HG03432 (cell line): ENCODE results near the gene VAMP1.
"Not testable (repeated sequence)": the region's sequence is repeated elsewhere in the genome, so short reads cannot be mapped to it uniquely, and the experiment has no call there.

ENCODE experiments used
- ATAC-seq: cut with Tn5 transposase; IDR thresholded peaks from one replicate; pipeline ENCODE4 v1.9.1; 2021; ENCODE audit warnings: mild to moderate bottlenecking, moderate library complexity; ENCODE audit not compliant: unreplicated experiment

VAMP1 gene

GRCh38 chr12:6469609-6470374, 685 bp downstream of the VAMP1 start:
- ATAC-seq, result no peak

- no peak for ATAC-seq
Measured at GRCh38 chr12:6469092-6469491, 1.4 kb downstream of the VAMP1 start.

GRCh38 chr12:6468283-6468575, 2.2 kb downstream of the VAMP1 start:
- ATAC-seq, result no peak

- not testable (repeated sequence) for ATAC-seq
Measured at GRCh38 chr12:6467571-6468282, 2.8 kb downstream of the VAMP1 start.

- not testable (repeated sequence) for ATAC-seq
Measured at GRCh38 chr12:6466751-6467150, 3.7 kb downstream of the VAMP1 start.

- no peak for ATAC-seq
Measured at GRCh38 chr12:6466184-6466573, 4.3 kb downstream of the VAMP1 start.

GRCh38 chr12:6465467-6466183, 4.9 kb downstream of the VAMP1 start:
- no peak for ATAC-seq

GRCh38 chr12:6464531-6464930, 5.9 kb downstream of the VAMP1 start:
- no peak for ATAC-seq

GRCh38 chr12:6463858-6464257, 6.6 kb downstream of the VAMP1 start:
- no peak for ATAC-seq

- ATAC-seq, result no peak
Measured at GRCh38 chr12:6463216-6463615, 7.3 kb downstream of the VAMP1 start.

GRCh38 chr12:6462234-6462995, 8.1 kb downstream of the VAMP1 start:
- ATAC-seq, result peak; percentile 7

- ATAC-seq, result peak; percentile 77
Measured at GRCh38 chr12:6461401-6462233, 8.9 kb downstream of the VAMP1 start.

- ATAC-seq, result no peak
Measured at GRCh38 chr12:6460751-6461371, 9.6 kb downstream of the VAMP1 start.

- no peak for ATAC-seq
Measured at GRCh38 chr12:6459004-6459337, 11.5 kb downstream of the VAMP1 start.

- ATAC-seq, result no peak
Measured at GRCh38 chr12:6458281-6459003, 12.0 kb downstream of the VAMP1 start.

- ATAC-seq, result no peak
Measured at GRCh38 chr12:6457220-6457945, 13.1 kb downstream of the VAMP1 start.

- ATAC-seq, result no peak
Measured at GRCh38 chr12:6452944-6453630, 17.4 kb downstream of the VAMP1 start.
